Colonic mucosa (tissue), 4 donors: ENCODE measurements around the gene HECW1. TPM values are rescaled to one million over a fixed set of nuclear protein-coding genes. Genes with fewer than 3 reads are reported as not detected.
"Not testable (repeated sequence)": the region's sequence is repeated elsewhere in the genome, so short reads cannot be mapped to it uniquely, and the experiment has no call there.

Experiments
- DNase-seq: peaks from one replicate; pipeline ENCODE4 v3.0.0-alpha.2; 2020
- H3K27ac ChIP-seq: fragments of 200-600 bp; one replicate; pipeline ENCODE4 v1.8.0; 2021
- H3K27me3 ChIP-seq: fragments of 200-600 bp; one replicate; pipeline ENCODE4 v1.8.0; 2021
- H3K36me3 ChIP-seq: fragments of 200-600 bp; one replicate; pipeline ENCODE4 v1.8.0; 2021
- H3K4me1 ChIP-seq: fragments of 200-600 bp; one replicate; pipeline ENCODE4 v1.8.0; 2021; ENCODE audit warnings: mild to moderate bottlenecking
- H3K4me3 ChIP-seq: fragments of 200-600 bp; one replicate; pipeline ENCODE4 v1.8.0; 2021
- H3K9ac ChIP-seq, 2 donors: one replicate each; pipeline ENCODE4 v1.7.0; 2013; ENCODE audit warnings: control low read depth in 2 of 2, low read depth in 2 of 2, low read length in 2 of 2
- H3K9me3 ChIP-seq: fragments of 200-600 bp; one replicate; pipeline ENCODE4 v1.8.0; 2021
- CTCF ChIP-seq: fragments of 200-600 bp; IDR thresholded peaks from one replicate; pipeline ENCODE4 v1.8.0; 2022; ENCODE audit warnings: antibody characterized with exemption, mild to moderate bottlenecking
- intact Hi-C: fragments of 100-400 bp; cut with DNase I; formaldehyde crosslinking; loops from one replicate; pipeline ENCODE4 v1.14.1; 2022
- total RNA-seq, 2 donors: library from RNA; stranded (reverse); fragmentation: NEBNext Ultra II Directional in 1 of 2; extraction: Animal tissue kit (Norgen Biotek cat#: 25700) in 1 of 2; gene quantifications; one replicate each; pipeline ENCODE4 v1.2.1, GENCODE V29; 2021
- donor health status: healthy.
- donor health status: DM: no; HTN: no; CAD: no.
- donor health status: DM: no; HTN: no; CAD: no.

The HECW1 gene
- total RNA-seq, 2 donors from 2014 or later, result 0.35 to 0.40 TPM

- Histone ChIP-seq H3K36me3 (no peaks in the 10 kb centered on the region), H3K9ac (no peak overlapping the region), H3K4me3 (no peak overlapping the region), H3K27me3 (no peaks in the 10 kb centered on the region), H3K4me1 (no peaks in the 10 kb centered on the region), H3K27ac (no peak overlapping the region), H3K9me3 (no peaks in the 10 kb centered on the region)
- intact Hi-C loops, result no loop called here
- TF ChIP-seq CTCF, result no peak
- no peak for DNase-seq
These were observed 369.6 kb downstream of the HECW1 start for GRCh38 chr7:43481902-43482678.

GRCh38 chr7:43482679-43483252 is 370.3 kb downstream of the HECW1 start:
- intact Hi-C loops, result no loop called here
- H3K36me3 ChIP-seq, result no peaks in the 10 kb centered on the region
- DNase-seq, result no peak
- H3K27me3 ChIP-seq, result no peaks in the 10 kb centered on the region
- no peaks in the 10 kb centered on the region for H3K4me1 ChIP-seq
- no peak overlapping the region for H3K27ac ChIP-seq
- no peak overlapping the region for H3K9ac ChIP-seq
- no peak for TF ChIP-seq CTCF
- H3K4me3 ChIP-seq, result no peak overlapping the region
- H3K9me3 ChIP-seq, result no peaks in the 10 kb centered on the region

GRCh38 chr7:43484678-43485395 is 372.4 kb downstream of the HECW1 start:
- TF ChIP-seq CTCF, result no peak
- Histone ChIP-seq H3K27me3 (no peaks in the 10 kb centered on the region), H3K4me1 (no peaks in the 10 kb centered on the region), H3K9me3 (no peaks in the 10 kb centered on the region), H3K4me3 (no peak overlapping the region), H3K36me3 (no peaks in the 10 kb centered on the region), H3K27ac (no peak overlapping the region), H3K9ac (no peak overlapping the region)
- intact Hi-C loops, result no loop called here
- DNase-seq, result no peak

GRCh38 chr7:43485580-43485979 is 373.1 kb downstream of the HECW1 start:
- DNase-seq, result no peak
- Histone ChIP-seq H3K36me3 (no peaks in the 10 kb centered on the region), H3K27ac (no peak overlapping the region), H3K4me1 (no peaks in the 10 kb centered on the region), H3K9me3 (no peaks in the 10 kb centered on the region), H3K4me3 (no peak overlapping the region), H3K27me3 (no peaks in the 10 kb centered on the region), H3K9ac (no peak overlapping the region)
- intact Hi-C loops, result no loop called here
- no peak for TF ChIP-seq CTCF

- H3K27me3 ChIP-seq, H3K9me3 ChIP-seq, DNase-seq, H3K36me3 ChIP-seq, H3K27ac ChIP-seq, H3K4me1 ChIP-seq, intact Hi-C loops, H3K9ac ChIP-seq, H3K4me3 ChIP-seq: not testable (repeated sequence)
These were observed 373.6 kb downstream of the HECW1 start for GRCh38 chr7:43486008-43486407.
